Measurements from ENCODE around the gene KCNQ5.

Gene KCNQ5

GRCh38 chr6:72639920-72640614 lies 18.2 kb downstream of the KCNQ5 start:
- H3K4me3 ChIP-seq (ENCODE audit: low read depth, low read length): no peak overlapping the region

DNA sequence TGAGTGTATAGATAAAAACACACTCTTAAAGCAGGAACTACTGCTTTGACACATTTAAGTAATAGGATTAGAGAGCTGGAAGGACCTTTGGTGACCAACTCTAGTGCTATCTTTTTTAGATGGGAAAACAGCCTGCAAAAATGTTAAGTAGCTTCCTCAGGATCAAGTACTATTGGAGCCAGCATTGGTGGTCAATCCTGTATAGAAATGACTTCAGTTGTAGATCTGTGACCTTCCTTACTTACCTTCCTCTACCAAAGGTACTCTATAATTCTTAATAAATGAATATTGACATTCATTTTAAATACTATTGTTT lies 18.7 kb downstream of the KCNQ5 start:
- no peak overlapping the region for H3K27ac ChIP-seq (ENCODE audit: low read depth, low read length)
- no peaks in the 10 kb centered on the region for H3K9me3 ChIP-seq (ENCODE audit: insufficient read depth, low read depth, low read length)
- no peak overlapping the region for H2AFZ ChIP-seq (ENCODE audit: insufficient read depth, low read length, poor library complexity)
- H2BK120ac ChIP-seq (ENCODE audit: insufficient read depth, low read length, poor library complexity): no peak overlapping the region
- H3K27me3 ChIP-seq (ENCODE audit: insufficient read depth, low read length): no peaks in the 10 kb centered on the region
- H3K9ac ChIP-seq (ENCODE audit: low read length): no peak overlapping the region
- H3K4me1 ChIP-seq (ENCODE audit: control insufficient read depth in 1 of 2, insufficient read depth in 2 of 2, low read length in 2 of 2): no peaks in the 10 kb centered on the region
- no peak overlapping the region for H3K18ac ChIP-seq (ENCODE audit: low read length)
- no peak overlapping the region for H2BK5ac ChIP-seq (ENCODE audit: low read depth, low read length, poor library complexity)
- H3K79me2 ChIP-seq (ENCODE audit: control insufficient read depth, insufficient read depth, low read length, poor library complexity): no peaks in the 10 kb centered on the region
- H3K23ac ChIP-seq (ENCODE audit: low read length): no peak overlapping the region
- no peak overlapping the region for H3K14ac ChIP-seq (ENCODE audit: low read length)
- no peak overlapping the region for H4K8ac ChIP-seq (ENCODE audit: low read depth, low read length)
- H3K79me1 ChIP-seq (ENCODE audit: low read length): no peaks in the 10 kb centered on the region
- H4K12ac ChIP-seq (ENCODE audit: low read depth, low read length): no peak overlapping the region
- no peak overlapping the region for H3K4me2 ChIP-seq (ENCODE audit: low read length)
- no peak overlapping the region for H2AK5ac ChIP-seq (ENCODE audit: low read length)
- no peak overlapping the region for H4K91ac ChIP-seq (ENCODE audit: low read depth, low read length)
- H3K4ac ChIP-seq (ENCODE audit: low read depth, low read length): no peak overlapping the region
- no peaks in the 10 kb centered on the region for H3K36me3 ChIP-seq (ENCODE audit: control insufficient read depth in 1 of 2, insufficient read depth in 2 of 2, low read length in 2 of 2)
- H3K4me3 ChIP-seq (ENCODE audit: low read depth, low read length): no peak overlapping the region
- DNase-seq: no peak
- no peak overlapping the region for H2BK12ac ChIP-seq (ENCODE audit: low read length)

More at GRCh38 chr6:72639920-72640614, 18.2 kb downstream of the KCNQ5 start:
- no peak for DNase-seq
- H3K9me3 ChIP-seq (ENCODE audit: insufficient read depth, low read depth, low read length): no peaks in the 10 kb centered on the region
- no peak overlapping the region for H4K91ac ChIP-seq (ENCODE audit: low read depth, low read length)
- H2BK5ac ChIP-seq (ENCODE audit: low read depth, low read length, poor library complexity): no peak overlapping the region
- H3K27me3 ChIP-seq (ENCODE audit: insufficient read depth, low read length): no peaks in the 10 kb centered on the region
- no peak overlapping the region for H2BK120ac ChIP-seq (ENCODE audit: insufficient read depth, low read length, poor library complexity)
- H3K4me1 ChIP-seq (ENCODE audit: control insufficient read depth in 1 of 2, insufficient read depth in 2 of 2, low read length in 2 of 2): no peaks in the 10 kb centered on the region
- no peak overlapping the region for H2AFZ ChIP-seq (ENCODE audit: insufficient read depth, low read length, poor library complexity)
- no peaks in the 10 kb centered on the region for H3K79me2 ChIP-seq (ENCODE audit: control insufficient read depth, insufficient read depth, low read length, poor library complexity)
- no peak overlapping the region for H3K4ac ChIP-seq (ENCODE audit: low read depth, low read length)
- no peak overlapping the region for H2AK5ac ChIP-seq (ENCODE audit: low read length)
- H3K79me1 ChIP-seq (ENCODE audit: low read length): no peaks in the 10 kb centered on the region
- H3K23ac ChIP-seq (ENCODE audit: low read length): no peak overlapping the region
- no CpG with 5 or more reads among the region's 5 CpGs for WGBS (ENCODE audit: extremely low coverage, insufficient coverage, insufficient read length)
- H2BK12ac ChIP-seq (ENCODE audit: low read length): no peak overlapping the region
- no peak overlapping the region for H3K9ac ChIP-seq (ENCODE audit: low read length)
- no peak overlapping the region for H4K12ac ChIP-seq (ENCODE audit: low read depth, low read length)
- no peaks in the 10 kb centered on the region for H3K36me3 ChIP-seq (ENCODE audit: control insufficient read depth in 1 of 2, insufficient read depth in 2 of 2, low read length in 2 of 2)
- no peak overlapping the region for H3K4me2 ChIP-seq (ENCODE audit: low read length)
- no peak overlapping the region for H3K18ac ChIP-seq (ENCODE audit: low read length)
- H4K8ac ChIP-seq (ENCODE audit: low read depth, low read length): no peak overlapping the region
- H3K27ac ChIP-seq (ENCODE audit: low read depth, low read length): no peak overlapping the region
- no peak overlapping the region for H3K14ac ChIP-seq (ENCODE audit: low read length)

DNA sequence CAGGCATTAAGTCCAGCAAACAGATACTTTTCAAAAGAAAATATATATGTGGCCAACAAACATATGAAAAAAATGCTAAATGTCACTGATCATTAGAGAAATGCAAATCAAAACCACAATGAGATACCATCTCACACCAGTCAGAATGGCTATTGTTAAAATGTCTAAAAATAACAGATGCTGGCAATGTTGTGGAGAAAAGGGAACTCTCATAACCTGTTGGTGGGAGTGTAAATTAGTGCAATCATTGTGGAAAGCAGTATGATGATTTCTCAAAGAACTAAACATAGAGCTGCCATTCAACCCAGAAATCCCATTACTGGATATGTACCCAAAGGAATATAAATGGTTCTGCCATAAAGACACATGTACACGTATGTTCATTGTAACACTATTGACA lies 20.6 kb downstream of the KCNQ5 start:
- H3K4me1 ChIP-seq (ENCODE audit: control insufficient read depth in 1 of 2, insufficient read depth in 2 of 2, low read length in 2 of 2): no peaks in the 10 kb centered on the region
- no peak overlapping the region for H3K23ac ChIP-seq (ENCODE audit: low read length)
- no peak overlapping the region for H4K8ac ChIP-seq (ENCODE audit: low read depth, low read length)
- no peaks in the 10 kb centered on the region for H3K9me3 ChIP-seq (ENCODE audit: insufficient read depth, low read depth, low read length)
- no peak overlapping the region for H3K14ac ChIP-seq (ENCODE audit: low read length)
- no peak for DNase-seq
- no peaks in the 10 kb centered on the region for H3K27me3 ChIP-seq (ENCODE audit: insufficient read depth, low read length)
- H2BK120ac ChIP-seq (ENCODE audit: insufficient read depth, low read length, poor library complexity): no peak overlapping the region
- H3K36me3 ChIP-seq (ENCODE audit: control insufficient read depth in 1 of 2, insufficient read depth in 2 of 2, low read length in 2 of 2): no peaks in the 10 kb centered on the region
- no CpG with 5 or more reads among the region's 1 CpG for WGBS (ENCODE audit: extremely low coverage, insufficient coverage, insufficient read length)
- H3K79me2 ChIP-seq (ENCODE audit: control insufficient read depth, insufficient read depth, low read length, poor library complexity): no peaks in the 10 kb centered on the region
- H3K4ac ChIP-seq (ENCODE audit: low read depth, low read length): no peak overlapping the region
- H4K12ac ChIP-seq (ENCODE audit: low read depth, low read length): no peak overlapping the region
- no peak overlapping the region for H3K4me2 ChIP-seq (ENCODE audit: low read length)
- no peak overlapping the region for H4K91ac ChIP-seq (ENCODE audit: low read depth, low read length)
- H3K18ac ChIP-seq (ENCODE audit: low read length): no peak overlapping the region
- no peak overlapping the region for H3K27ac ChIP-seq (ENCODE audit: low read depth, low read length)
- H3K4me3 ChIP-seq (ENCODE audit: low read depth, low read length): no peak overlapping the region
- no peak overlapping the region for H2AK5ac ChIP-seq (ENCODE audit: low read length)
- no peak overlapping the region for H3K9ac ChIP-seq (ENCODE audit: low read length)
- H2BK12ac ChIP-seq (ENCODE audit: low read length): no peak overlapping the region
- no peak overlapping the region for H2AFZ ChIP-seq (ENCODE audit: insufficient read depth, low read length, poor library complexity)
- no peaks in the 10 kb centered on the region for H3K79me1 ChIP-seq (ENCODE audit: low read length)
- no peak overlapping the region for H2BK5ac ChIP-seq (ENCODE audit: low read depth, low read length, poor library complexity)

GRCh38 chr6:72643214-72643613 lies 21.4 kb downstream of the KCNQ5 start:
- H3K36me3 ChIP-seq (ENCODE audit: control insufficient read depth in 1 of 2, insufficient read depth in 2 of 2, low read length in 2 of 2): no peaks in the 10 kb centered on the region
- WGBS (ENCODE audit: extremely low coverage, insufficient coverage, insufficient read length): no CpG with 5 or more reads among the region's 1 CpG

More at GRCh38 chr6:72643214-72643613, 21.4 kb downstream of the KCNQ5 start:
- Histone ChIP-seq H2BK5ac (ENCODE audit: low read depth, low read length, poor library complexity) (no peak overlapping the region), H3K4me2 (ENCODE audit: low read length) (no peak overlapping the region), H4K12ac (ENCODE audit: low read depth, low read length) (no peak overlapping the region), H3K79me2 (ENCODE audit: control insufficient read depth, insufficient read depth, low read length, poor library complexity) (no peaks in the 10 kb centered on the region), H3K23ac (ENCODE audit: low read length) (no peak overlapping the region), H3K27me3 (ENCODE audit: insufficient read depth, low read length) (no peaks in the 10 kb centered on the region), H3K4me1 (ENCODE audit: control insufficient read depth in 1 of 2, insufficient read depth in 2 of 2, low read length in 2 of 2) (no peaks in the 10 kb centered on the region), H2BK120ac (ENCODE audit: insufficient read depth, low read length, poor library complexity) (no peak overlapping the region), H3K9me3 (ENCODE audit: insufficient read depth, low read depth, low read length) (no peaks in the 10 kb centered on the region), H4K91ac (ENCODE audit: low read depth, low read length) (no peak overlapping the region), H3K4ac (ENCODE audit: low read depth, low read length) (no peak overlapping the region), H3K9ac (ENCODE audit: low read length) (no peak overlapping the region), H3K79me1 (ENCODE audit: low read length) (no peaks in the 10 kb centered on the region), H2BK12ac (ENCODE audit: low read length) (no peak overlapping the region), H2AFZ (ENCODE audit: insufficient read depth, low read length, poor library complexity) (no peak overlapping the region), H3K14ac (ENCODE audit: low read length) (no peak overlapping the region), H3K18ac (ENCODE audit: low read length) (no peak overlapping the region), H3K4me3 (ENCODE audit: low read depth, low read length) (no peak overlapping the region), H2AK5ac (ENCODE audit: low read length) (no peak overlapping the region), H3K27ac (ENCODE audit: low read depth, low read length) (no peak overlapping the region), H4K8ac (ENCODE audit: low read depth, low read length) (no peak overlapping the region)
- DNase-seq: no peak
